LNCaP clone FGC (cell line): Measurements from ENCODE around the gene OMD.

Source experiments
- DNase-seq: peaks from one replicate; pipeline ENCODE4 v3.0.0-alpha.2; 2011; ENCODE audit warnings: low read depth
- H3K4me3 ChIP-seq: 2 replicates; pipeline ENCODE4 v1.5.1; 2011; ENCODE audit warnings: mild to moderate bottlenecking, low read depth, low read length, control low read depth
- CTCF ChIP-seq: IDR thresholded peaks from 2 replicates; pipeline ENCODE4 v1.5.1; 2012; ENCODE audit warnings: mild to moderate bottlenecking; ENCODE audit not compliant: control insufficient read depth, insufficient read depth; ENCODE audit errors: extremely low read depth

OMD gene

GRCh38 chr9:92378865-92379560 lies 45.3 kb downstream of the OMD start:
- no peak overlapping the region for H3K4me3 ChIP-seq
- no peak for DNase-seq
- TF ChIP-seq CTCF = no peak

- no peak for TF ChIP-seq CTCF
- no peak overlapping the region for H3K4me3 ChIP-seq
- DNase-seq = no peak
Measured at GRCh38 chr9:92377876-92378275, 46.4 kb downstream of the OMD start.

- DNase-seq = no peak
- TF ChIP-seq CTCF = no peak
- no peak overlapping the region for H3K4me3 ChIP-seq
Measured at GRCh38 chr9:92373167-92373566, 51.1 kb downstream of the OMD start.

- no peak overlapping the region for H3K4me3 ChIP-seq
- no peak for DNase-seq
- no peak for TF ChIP-seq CTCF
Measured at GRCh38 chr9:92369075-92369474, 55.2 kb downstream of the OMD start.
